Colonic mucosa (tissue), 4 donors: ENCODE data around the gene RABGGTA. TPM values are rescaled to one million over a fixed set of nuclear protein-coding genes. Genes with fewer than 3 reads are reported as not detected.
"Not testable (repeated sequence)": the region's sequence is repeated elsewhere in the genome, so short reads cannot be mapped to it uniquely, and the experiment has no call there.

ENCODE experiments used
- DNase-seq: peaks from one replicate; pipeline ENCODE4 v3.0.0-alpha.2; 2020
- H3K27ac ChIP-seq: fragments of 200-600 bp; one replicate; pipeline ENCODE4 v1.8.0; 2021
- H3K27me3 ChIP-seq: fragments of 200-600 bp; one replicate; pipeline ENCODE4 v1.8.0; 2021
- H3K36me3 ChIP-seq: fragments of 200-600 bp; one replicate; pipeline ENCODE4 v1.8.0; 2021
- H3K4me1 ChIP-seq: fragments of 200-600 bp; one replicate; pipeline ENCODE4 v1.8.0; 2021; ENCODE audit warnings: mild to moderate bottlenecking
- H3K4me3 ChIP-seq: fragments of 200-600 bp; one replicate; pipeline ENCODE4 v1.8.0; 2021
- H3K9ac ChIP-seq, 2 donors: one replicate each; pipeline ENCODE4 v1.7.0; 2013; ENCODE audit warnings: control low read depth in 2 of 2, low read depth in 2 of 2, low read length in 2 of 2
- H3K9me3 ChIP-seq: fragments of 200-600 bp; one replicate; pipeline ENCODE4 v1.8.0; 2021
- CTCF ChIP-seq: fragments of 200-600 bp; IDR thresholded peaks from one replicate; pipeline ENCODE4 v1.8.0; 2022; ENCODE audit warnings: antibody characterized with exemption, mild to moderate bottlenecking
- intact Hi-C: fragments of 100-400 bp; cut with DNase I; formaldehyde crosslinking; loops from one replicate; pipeline ENCODE4 v1.14.1; 2022
- total RNA-seq, 2 donors: library from RNA; stranded (reverse); fragmentation: NEBNext Ultra II Directional in 1 of 2; extraction: Animal tissue kit (Norgen Biotek cat#: 25700) in 1 of 2; gene quantifications; one replicate each; pipeline ENCODE4 v1.2.1, GENCODE V29; 2021
- donor health status: healthy.
- donor health status: DM: no; HTN: no; CAD: no.
- donor health status: DM: no; HTN: no; CAD: no.

RABGGTA gene
- total RNA-seq, 2 donors from 2014 or later: 37.3 to 38.3 TPM

- Histone ChIP-seq H3K27ac (peak overlapping the region; percentile 95), H3K36me3 (no peaks in the 10 kb centered on the region), H3K4me3 (peak overlapping the region; percentile 92), H3K4me1 (no peaks in the 10 kb centered on the region), H3K9me3 (no peaks in the 10 kb centered on the region), H3K9ac (peak overlapping the region; percentile 79 to 98), H3K27me3 (no peaks in the 10 kb centered on the region)
- no peak for TF ChIP-seq CTCF
- no peak for DNase-seq
- intact Hi-C loops: no loop called here
These were observed 39.9 kb downstream of the RABGGTA start for GRCh38 chr14:24231263-24232120.

GRCh38 chr14:24228902-24229301 is 42.5 kb downstream of the RABGGTA start:
- Histone ChIP-seq H3K9ac (no peak overlapping the region), H3K4me1 (no peaks in the 10 kb centered on the region), H3K27ac (no peak overlapping the region), H3K36me3 (no peaks in the 10 kb centered on the region), H3K4me3 (no peak overlapping the region), H3K9me3 (no peaks in the 10 kb centered on the region), H3K27me3 (no peaks in the 10 kb centered on the region)
- no peak for TF ChIP-seq CTCF
- intact Hi-C loops: no loop called here
- no peak for DNase-seq

GRCh38 chr14:24226473-24226872 is 44.9 kb downstream of the RABGGTA start:
- Histone ChIP-seq H3K9me3 (no peaks in the 10 kb centered on the region), H3K36me3 (no peaks in the 10 kb centered on the region), H3K4me1 (no peaks in the 10 kb centered on the region), H3K9ac (no peak overlapping the region), H3K4me3 (no peak overlapping the region), H3K27me3 (no peaks in the 10 kb centered on the region), H3K27ac (no peak overlapping the region)
- intact Hi-C loops: no loop called here
- DNase-seq: no peak
- TF ChIP-seq CTCF: no peak

GRCh38 chr14:24224618-24225071 is 46.8 kb downstream of the RABGGTA start:
- Histone ChIP-seq H3K27ac (no peak overlapping the region), H3K27me3 (no peaks in the 10 kb centered on the region)
- no peak for TF ChIP-seq CTCF

GRCh38 chr14:24222987-24223386 is 48.4 kb downstream of the RABGGTA start:
- DNase-seq, intact Hi-C loops, H3K4me3 ChIP-seq, H3K4me1 ChIP-seq, H3K9me3 ChIP-seq, H3K27me3 ChIP-seq, H3K9ac ChIP-seq, H3K36me3 ChIP-seq, H3K27ac ChIP-seq: not testable (repeated sequence)

More at GRCh38 chr14:24224618-24225071, 46.8 kb downstream of the RABGGTA start:
- Histone ChIP-seq H3K9ac (no peak overlapping the region), H3K36me3 (no peaks in the 10 kb centered on the region), H3K4me1 (no peaks in the 10 kb centered on the region), H3K9me3 (no peaks in the 10 kb centered on the region), H3K4me3 (no peak overlapping the region)
- no peak for DNase-seq
- intact Hi-C loops: no loop called here

GRCh38 chr14:24219521-24219920 is 51.9 kb downstream of the RABGGTA start:
- no peak overlapping the region for H3K27ac ChIP-seq
- no peak for TF ChIP-seq CTCF
- H3K4me3 ChIP-seq: no peak overlapping the region
- H3K36me3 ChIP-seq: no peaks in the 10 kb centered on the region
- no peak overlapping the region for H3K9ac ChIP-seq
- intact Hi-C loops: no loop called here
- no peaks in the 10 kb centered on the region for H3K4me1 ChIP-seq
- no peaks in the 10 kb centered on the region for H3K9me3 ChIP-seq
- no peaks in the 10 kb centered on the region for H3K27me3 ChIP-seq
- DNase-seq: no peak
